IMR-90 (cell line): ENCODE data around the gene ELL.

Source experiments
- BHLHE40 ChIP-seq: fragments of 150-350 bp; IDR thresholded peaks from 2 replicates; pipeline ENCODE4 v1.6.1; 2016; ENCODE audit warnings: mild to moderate bottlenecking, low read depth, low read length
- CEBPB ChIP-seq: IDR thresholded peaks from 2 replicates; pipeline ENCODE4 v1.6.1; 2012; ENCODE audit warnings: low read depth, low read length, improper control_type of control experiment
- CTCF ChIP-seq: conservative IDR thresholded peaks from 2 replicates; pipeline ENCODE4 v1.5.1; 2012; ENCODE audit warnings: mild to moderate bottlenecking, low read depth, low read length, improper control_type of control experiment
- ELK1 ChIP-seq: fragments of 150-350 bp; IDR thresholded peaks from 2 replicates; pipeline ENCODE4 v1.6.1; 2016; ENCODE audit warnings: low read depth, mild to moderate bottlenecking, low read length, moderate library complexity, borderline replicate concordance
- FOS ChIP-seq: fragments of 150-350 bp; IDR thresholded peaks from 2 replicates; pipeline ENCODE4 v1.6.1; 2016; ENCODE audit warnings: low read depth, low read length
- MAFK ChIP-seq: IDR thresholded peaks from 2 replicates; pipeline ENCODE4 v1.6.1; 2012; ENCODE audit warnings: low read depth, low read length, improper control_type of control experiment
- MAZ ChIP-seq: IDR thresholded peaks from 2 replicates; pipeline ENCODE4 v1.6.1; 2012; ENCODE audit warnings: low read depth, mild to moderate bottlenecking, low read length, improper control_type of control experiment, moderate library complexity, borderline replicate concordance
- MXI1 ChIP-seq: IDR thresholded peaks from 2 replicates; pipeline ENCODE4 v1.6.1; 2012; ENCODE audit warnings: low read depth, mild to moderate bottlenecking, low read length, moderate library complexity, borderline replicate concordance
- POLR2A ChIP-seq: IDR thresholded peaks from 2 replicates; pipeline ENCODE4 v1.6.1; 2012; ENCODE audit warnings: mild to moderate bottlenecking, low read depth, low read length
- RAD21 ChIP-seq: IDR thresholded peaks from 2 replicates; pipeline ENCODE4 v1.6.1; 2012; ENCODE audit warnings: low read length, improper control_type of control experiment
- RCOR1 ChIP-seq: IDR thresholded peaks from 2 replicates; pipeline ENCODE4 v1.6.1; 2012; ENCODE audit warnings: mild to moderate bottlenecking, low read length, improper control_type of control experiment; ENCODE audit not compliant: insufficient replicate concordance
- RFX5 ChIP-seq: IDR thresholded peaks from 2 replicates; pipeline ENCODE4 v1.8.0; 2012; ENCODE audit warnings: low read depth, mild to moderate bottlenecking, low read length, moderate library complexity
- SMC3 ChIP-seq: fragments of 150-350 bp; IDR thresholded peaks from 2 replicates; pipeline ENCODE4 v1.6.1; 2016; ENCODE audit warnings: low read depth, mild to moderate bottlenecking, antibody characterized with exemption, low read length, moderate library complexity
- USF2 ChIP-seq: fragments of 150-350 bp; IDR thresholded peaks from 2 replicates; pipeline ENCODE4 v1.6.1; 2017; ENCODE audit warnings: mild to moderate bottlenecking, antibody characterized with exemption, low read length, low read depth

- TF ChIP-seq CTCF (no peak), POLR2A (no peak), SMC3 (no peak), ELK1 (no peak), RCOR1 (no peak), RFX5 (no peak), MAZ (no peak), USF2 (no peak), RAD21 (no peak), MAFK (no peak), MXI1 (no peak), FOS (no peak), CEBPB (no peak), BHLHE40 (no peak)
These were observed 40.2 kb downstream of the ELL start for GRCh38 chr19:18481505-18482222.
